Transverse colon (tissue), 4 donors: ENCODE data around the gene B4GALT5.

ENCODE experiments used
- CTCF ChIP-seq, 5 experiments: fragments of 200-600 bp in 3 of 5; fragments of 450-650 bp in 2 of 5; sonication (generic) in 3 of 5; IDR thresholded peaks; 1 replicate in 2 of 5; 2 replicates in 3 of 5; pipeline ENCODE4 v1.5.1; 2016 to 2017; ENCODE audit warnings: antibody characterized with exemption in 5 of 5, inconsistent platforms in 3 of 5, mild to moderate bottlenecking in 2 of 5, moderate library complexity in 1 of 5
- EP300 ChIP-seq: sonication (generic); formaldehyde crosslinking; IDR thresholded peaks from one replicate; pipeline ENCODE4 v1.6.1; 2017; ENCODE audit warnings: antibody characterized with exemption, low read depth
- POLR2A ChIP-seq: fragments of 450-650 bp; IDR thresholded peaks from one replicate; pipeline ENCODE4 v1.6.1; 2016; ENCODE audit warnings: antibody characterized with exemption, mild to moderate bottlenecking, moderate library complexity
- POLR2AphosphoS5 ChIP-seq, 3 donors: sonication (generic); formaldehyde crosslinking; IDR thresholded peaks; one replicate each; pipeline ENCODE4 v1.6.1; 2016; ENCODE audit warnings: antibody characterized with exemption in 3 of 3

DNA sequence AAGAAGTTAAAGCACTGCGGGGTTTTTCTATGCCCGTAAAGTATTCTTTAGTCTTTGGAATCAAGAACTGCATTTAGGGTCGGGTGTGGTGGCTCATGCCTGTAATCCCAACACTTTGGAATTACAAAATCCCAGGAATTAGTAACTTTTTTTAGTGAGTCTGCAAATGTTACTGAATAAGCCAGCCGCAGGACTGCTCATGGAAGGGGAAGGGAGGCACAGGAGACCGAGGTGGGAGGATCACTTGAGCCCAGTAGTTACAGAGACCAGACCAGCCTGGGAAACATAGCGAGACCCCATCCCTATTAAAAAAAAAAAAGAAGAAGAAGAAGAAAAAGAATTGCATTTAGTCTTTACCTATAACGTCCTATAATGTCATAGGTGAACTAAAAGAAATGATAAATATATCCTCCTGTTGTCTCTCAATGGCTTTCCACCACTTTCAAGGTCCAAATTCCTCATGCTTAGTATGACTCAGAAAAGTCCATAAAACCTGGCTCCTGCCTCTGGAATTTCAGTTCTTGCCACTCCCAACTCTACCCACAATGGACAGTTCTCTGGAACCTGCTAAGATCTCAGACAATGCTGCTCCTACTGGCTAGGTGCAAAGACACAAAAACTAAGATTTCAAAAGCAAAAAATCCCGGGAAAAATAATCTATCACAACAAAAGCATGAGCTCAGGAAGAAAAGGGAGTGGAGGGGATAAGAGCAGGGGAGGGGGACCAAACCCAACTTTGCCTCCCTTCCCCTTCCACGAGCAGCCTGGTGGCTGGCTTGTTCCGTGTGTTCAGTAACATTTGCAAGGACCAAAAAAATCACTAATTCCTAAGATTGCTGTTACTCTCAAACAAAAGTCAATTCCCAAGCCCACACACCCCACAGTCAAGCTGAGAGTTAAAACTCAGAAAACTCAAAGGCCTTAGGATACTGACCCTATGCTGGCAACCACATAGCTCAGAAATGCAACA, 39.0 kb downstream of the B4GALT5 start:
- peak in 3 of 5 experiments; percentile 6 to 52 (median 9) for TF ChIP-seq CTCF (IDR thresholded peaks at IDR 0.05)
- peak; percentile 53 for TF ChIP-seq POLR2A
- no peak for TF ChIP-seq EP300
- peak in 2 of 3 donors; percentile 66 to 75 for TF ChIP-seq POLR2AphosphoS5 (IDR thresholded peaks at IDR 0.05)
